Brain microvascular endothelial cell (primary cell): ENCODE data around the gene TOGARAM2.
A peak's percentile ranks its signal among the peaks of the same experiment; 100 is the strongest.

Source experiments
- DNase-seq: peaks from one replicate; pipeline ENCODE4 v3.0.0-alpha.2; 2020
- H3K27ac ChIP-seq: fragments of 250-450 bp; sonication (Bioruptor Pico); 2 replicates; pipeline ENCODE4 v1.5.1; 2020; ENCODE audit warnings: mild to moderate bottlenecking, moderate library complexity
- H3K27me3 ChIP-seq: fragments of 250-450 bp; sonication (Bioruptor Pico); replicated peaks from 2 replicates; pipeline ENCODE4 v1.5.1; 2020; ENCODE audit warnings: mild to moderate bottlenecking
- H3K36me3 ChIP-seq: fragments of 250-450 bp; sonication (Bioruptor Pico); replicated peaks from 2 replicates; pipeline ENCODE4 v1.5.1; 2020; ENCODE audit warnings: mild to moderate bottlenecking
- H3K4me3 ChIP-seq: 2 replicates; pipeline ENCODE4 v1.5.1; 2011; ENCODE audit warnings: low read depth, mild to moderate bottlenecking, control low read depth, low read length, moderate library complexity
- in situ Hi-C: cut with HindIII; loops from 2 replicates; pipeline ENCODE4 v1.10.0; 2017; ENCODE audit warnings: low sequenced_read_pairs, low pct_ligation_motif_present
- TF ChIP-seq, protein P1 (sequence below): IDR thresholded peaks from 2 replicates; pipeline ENCODE4 v1.5.1; 2011; ENCODE audit warnings: low read depth, mild to moderate bottlenecking, moderate library complexity, low read length, control low read depth, inconsistent platforms; ENCODE audit errors: missing control alignments

The TOGARAM2 gene

GRCh38 chr2:28949617-28950305 lies 31.3 kb upstream of the TOGARAM2 start:
- H3K36me3 ChIP-seq = peaks cover 34% of the 10 kb centered on the region
- TF ChIP-seq, protein P1, sequence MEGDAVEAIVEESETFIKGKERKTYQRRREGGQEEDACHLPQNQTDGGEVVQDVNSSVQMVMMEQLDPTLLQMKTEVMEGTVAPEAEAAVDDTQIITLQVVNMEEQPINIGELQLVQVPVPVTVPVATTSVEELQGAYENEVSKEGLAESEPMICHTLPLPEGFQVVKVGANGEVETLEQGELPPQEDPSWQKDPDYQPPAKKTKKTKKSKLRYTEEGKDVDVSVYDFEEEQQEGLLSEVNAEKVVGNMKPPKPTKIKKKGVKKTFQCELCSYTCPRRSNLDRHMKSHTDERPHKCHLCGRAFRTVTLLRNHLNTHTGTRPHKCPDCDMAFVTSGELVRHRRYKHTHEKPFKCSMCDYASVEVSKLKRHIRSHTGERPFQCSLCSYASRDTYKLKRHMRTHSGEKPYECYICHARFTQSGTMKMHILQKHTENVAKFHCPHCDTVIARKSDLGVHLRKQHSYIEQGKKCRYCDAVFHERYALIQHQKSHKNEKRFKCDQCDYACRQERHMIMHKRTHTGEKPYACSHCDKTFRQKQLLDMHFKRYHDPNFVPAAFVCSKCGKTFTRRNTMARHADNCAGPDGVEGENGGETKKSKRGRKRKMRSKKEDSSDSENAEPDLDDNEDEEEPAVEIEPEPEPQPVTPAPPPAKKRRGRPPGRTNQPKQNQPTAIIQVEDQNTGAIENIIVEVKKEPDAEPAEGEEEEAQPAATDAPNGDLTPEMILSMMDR = no peak
- no peaks in the 10 kb centered on the region for H3K27me3 ChIP-seq
- H3K4me3 ChIP-seq = no peak overlapping the region
- H3K27ac ChIP-seq = no peak overlapping the region
- DNase-seq = no peak
- in situ Hi-C loops = no loop called here

- H3K36me3 ChIP-seq = peaks cover 22% of the 10 kb centered on the region
- H3K27me3 ChIP-seq = no peaks in the 10 kb centered on the region
- in situ Hi-C loops = no loop called here
- DNase-seq = no peak
- no peak overlapping the region for H3K4me3 ChIP-seq
- H3K27ac ChIP-seq = no peak overlapping the region
- TF ChIP-seq, protein P1 = no peak
Measured at GRCh38 chr2:28950941-28951630, 30.0 kb upstream of the TOGARAM2 start.

- Histone ChIP-seq H3K4me3 (no peak overlapping the region), H3K27ac (no peak overlapping the region), H3K27me3 (no peaks in the 10 kb centered on the region), H3K36me3 (peaks cover 14% of the 10 kb centered on the region)
- in situ Hi-C loops = no loop called here
- TF ChIP-seq, protein P1 = no peak
- DNase-seq = peak; percentile 13
Measured at GRCh38 chr2:28951910-28952835, 28.9 kb upstream of the TOGARAM2 start.

- TF ChIP-seq, protein P1 = no peak
- in situ Hi-C loops = no loop called here
- no peak for DNase-seq
- Histone ChIP-seq H3K4me3 (no peak overlapping the region), H3K27me3 (no peaks in the 10 kb centered on the region), H3K36me3 (peaks cover 14% of the 10 kb centered on the region), H3K27ac (no peak overlapping the region)
Measured at GRCh38 chr2:28952836-28953211, 28.3 kb upstream of the TOGARAM2 start.

- no peak overlapping the region for H3K4me3 ChIP-seq
- H3K36me3 ChIP-seq = no peaks in the 10 kb centered on the region
- no peaks in the 10 kb centered on the region for H3K27me3 ChIP-seq
- DNase-seq = no peak
- TF ChIP-seq, protein P1 = no peak
- no peak overlapping the region for H3K27ac ChIP-seq
- in situ Hi-C loops = no loop called here
Measured at GRCh38 chr2:28955467-28955866, 25.6 kb upstream of the TOGARAM2 start.
